Tibial nerve (tissue), 4 donors: Measurements from ENCODE around the gene LDAH. TPM values are rescaled to one million over a fixed set of nuclear protein-coding genes. Genes with fewer than 3 reads are reported as not detected.

Experiments
- DNase-seq, 2 donors: peaks; one replicate each; pipeline ENCODE4 v3.0.0-alpha.2; 2019; ENCODE audit warnings: low spot score in 2 of 2
- H3K27ac ChIP-seq, 4 donors: fragments of 200-600 bp; sonication (generic) in 3 of 4; one replicate each; pipeline ENCODE4 v1.5.1; 2017 to 2019; ENCODE audit warnings: mild to moderate bottlenecking in 1 of 4
- H3K27me3 ChIP-seq, 2 donors: fragments of 200-600 bp; sonication (generic) in 1 of 2; one replicate each; pipeline versions ENCODE4 v1.5.1 to v1.6.0; 2017 to 2019
- H3K36me3 ChIP-seq, 3 donors: fragments of 200-600 bp; sonication (generic); one replicate each; pipeline ENCODE4 v1.5.1; 2018 to 2019
- H3K4me1 ChIP-seq, 4 donors: fragments of 200-600 bp; sonication (generic) in 3 of 4; one replicate each; pipeline ENCODE4 v1.5.1; 2017 to 2019
- H3K4me3 ChIP-seq, 4 donors: fragments of 200-600 bp; sonication (generic) in 3 of 4; one replicate each; pipeline ENCODE4 v1.5.1; 2017 to 2019; ENCODE audit warnings: mild to moderate bottlenecking in 1 of 4, moderate library complexity in 1 of 4
- H3K9me3 ChIP-seq, 4 donors: fragments of 200-600 bp; sonication (generic) in 3 of 4; one replicate each; pipeline ENCODE4 v1.5.1; 2017 to 2019
- CTCF ChIP-seq, 5 experiments: fragments of 200-600 bp in 3 of 5; fragments of 450-650 bp in 2 of 5; sonication (generic) in 3 of 5; IDR thresholded peaks; one replicate each; pipeline ENCODE4 v1.5.1; 2016 to 2019; ENCODE audit warnings: antibody characterized with exemption in 5 of 5, mild to moderate bottlenecking in 3 of 5, moderate library complexity in 2 of 5
- EP300 ChIP-seq, 2 donors: sonication (generic); formaldehyde crosslinking; IDR thresholded peaks; one replicate each; pipeline ENCODE4 v1.6.1; 2017; ENCODE audit warnings: antibody characterized with exemption in 2 of 2, mild to moderate bottlenecking in 1 of 2
- POLR2A ChIP-seq, 2 donors: fragments of 450-650 bp; IDR thresholded peaks; one replicate each; pipeline ENCODE4 v1.6.1; 2017; ENCODE audit warnings: antibody characterized with exemption in 2 of 2, mild to moderate bottlenecking in 2 of 2, moderate library complexity in 2 of 2
- WGBS, 2 donors: methylation state at CpG; one replicate each; pipeline ENCODE4 v1.1.5; 2018; 5-methylcytosine and 5-hydroxymethylcytosine counted together
- total RNA-seq, 4 donors: library from RNA; depleted of rRNA; stranded (reverse); fragments of >200 nt; gene quantifications; one replicate each; pipeline ENCODE4 v1.1.0, GENCODE V29; 2016

Gene LDAH
- total RNA-seq, 4 donors from 2014 or later: 13.4 to 27.1 (median 15.7) TPM

GRCh38 chr2:20645761-20646160 is 177.1 kb downstream of the LDAH start:
- H3K27ac ChIP-seq: no peak overlapping the region
- TF ChIP-seq CTCF (IDR thresholded peaks at IDR 0.05) (no peak), EP300 (IDR thresholded peaks at IDR 0.05) (no peak), POLR2A (IDR thresholded peaks at IDR 0.05) (no peak)
- no peaks in the 10 kb centered on the region for H3K9me3 ChIP-seq
- no peak for DNase-seq
- H3K36me3 ChIP-seq: peaks cover 0 to 56% (median 0%) of the 10 kb centered on the region in 3 donors
- 81 to 88% methylated on average over 10 of the region's 10 CpGs for WGBS, 2 donors
- no peaks in the 10 kb centered on the region for H3K27me3 ChIP-seq
- no peak overlapping the region for H3K4me3 ChIP-seq
- H3K4me1 ChIP-seq: peaks cover 0 to 60% (median 31%) of the 10 kb centered on the region in 4 donors

GRCh38 chr2:20645301-20645701 is 177.6 kb downstream of the LDAH start:
- H3K27me3 ChIP-seq: no peaks in the 10 kb centered on the region
- WGBS, 2 donors: 91 to 92% methylated on average over 14 of the region's 14 CpGs
- H3K4me1 ChIP-seq: peaks cover 0 to 61% (median 30%) of the 10 kb centered on the region in 4 donors

GRCh38 chr2:20643826-20644225 is 179.1 kb downstream of the LDAH start:
- H3K27ac ChIP-seq: no peak overlapping the region
- no peaks in the 10 kb centered on the region for H3K27me3 ChIP-seq
- DNase-seq: no peak
- 56 to 73% methylated on average over 3 of the region's 3 CpGs for WGBS, 2 donors
- H3K36me3 ChIP-seq: peaks cover 0 to 76% (median 0%) of the 10 kb centered on the region in 3 donors
- no peaks in the 10 kb centered on the region for H3K9me3 ChIP-seq
- H3K4me3 ChIP-seq: no peak overlapping the region
- TF ChIP-seq POLR2A (IDR thresholded peaks at IDR 0.05) (no peak), CTCF (IDR thresholded peaks at IDR 0.05) (no peak), EP300 (IDR thresholded peaks at IDR 0.05) (no peak)
- H3K4me1 ChIP-seq: peaks cover 0 to 46% (median 16%) of the 10 kb centered on the region in 4 donors

More at GRCh38 chr2:20645301-20645701, 177.6 kb downstream of the LDAH start:
- Histone ChIP-seq H3K4me3 (no peak overlapping the region), H3K36me3 (peaks cover 0 to 61% (median 0%) of the 10 kb centered on the region in 3 donors), H3K27ac (no peak overlapping the region), H3K9me3 (no peaks in the 10 kb centered on the region)
- TF ChIP-seq EP300 (IDR thresholded peaks at IDR 0.05) (no peak), POLR2A (IDR thresholded peaks at IDR 0.05) (no peak), CTCF (IDR thresholded peaks at IDR 0.05) (no peak)
- no peak for DNase-seq

GRCh38 chr2:20643060-20643459 is 179.8 kb downstream of the LDAH start:
- peaks cover 0 to 83% (median 0%) of the 10 kb centered on the region in 3 donors for H3K36me3 ChIP-seq
- WGBS, 2 donors: 94 to 95% methylated on average over 7 of the region's 7 CpGs
- H3K4me1 ChIP-seq: peaks cover 0 to 39% (median 9%) of the 10 kb centered on the region in 4 donors
- H3K4me3 ChIP-seq: no peak overlapping the region
- H3K27me3 ChIP-seq: no peaks in the 10 kb centered on the region
- H3K9me3 ChIP-seq: no peaks in the 10 kb centered on the region
- H3K27ac ChIP-seq: no peak overlapping the region
- TF ChIP-seq CTCF (IDR thresholded peaks at IDR 0.05): no peak
- no peak for TF ChIP-seq EP300 (IDR thresholded peaks at IDR 0.05)
- no peak for TF ChIP-seq POLR2A (IDR thresholded peaks at IDR 0.05)
- no peak for DNase-seq

- peak overlapping the region in 3 of 4 donors; percentile 17 to 64 (median 61) for H3K27ac ChIP-seq
- peaks cover 0 to 91% (median 0%) of the 10 kb centered on the region in 3 donors for H3K36me3 ChIP-seq
- peak; percentile 62 to 71 for DNase-seq
- WGBS, 2 donors: 39 to 43% methylated on average over 19 to 23 of the region's 26 CpGs
- no peaks in the 10 kb centered on the region for H3K9me3 ChIP-seq
- H3K4me3 ChIP-seq: no peak overlapping the region
- peaks cover 0 to 35% (median 8%) of the 10 kb centered on the region in 4 donors for H3K4me1 ChIP-seq
- no peaks in the 10 kb centered on the region for H3K27me3 ChIP-seq
- TF ChIP-seq CTCF (IDR thresholded peaks at IDR 0.05) (peak; percentile 92 to 98 (median 96)), POLR2A (IDR thresholded peaks at IDR 0.05) (no peak), EP300 (IDR thresholded peaks at IDR 0.05) (peak in 1 of 2 donors; percentile 24)
Observed at GRCh38 chr2:20642055-20642971, 180.6 kb downstream of the LDAH start.
